Stimulated activated naive CD8-positive, alpha-beta T cell treated with anti-CD3 and anti-CD28 coated beads, Interleukin-15, amount 100 ng/mL, for 72 hours (primary cell): ENCODE measurements around the gene SPNS2.
"Not testable (repeated sequence)": the region's sequence is repeated elsewhere in the genome, so short reads cannot be mapped to it uniquely, and the experiment has no call there.

ENCODE experiments used
- ATAC-seq: fragments of 150-1000 bp; cut with Tn5 transposase; 2 replicates; pipeline ENCODE4 v1.10.0; 2021; ENCODE audit warnings: mild to moderate bottlenecking, moderate library complexity
- DNase-seq, 2 donors: peaks; one replicate each; pipeline ENCODE4 v3.0.0; 2021 to 2022
- H3K27ac Mint-ChIP-seq, 2 donors: one replicate each; pipeline ENCODE4 v1.8.0; 2022; ENCODE audit warnings: mild to moderate bottlenecking in 2 of 2, mixed read lengths in 2 of 2, moderate library complexity in 2 of 2
- H3K27me3 Mint-ChIP-seq: one replicate; pipeline ENCODE4 v1.8.0; 2022; ENCODE audit warnings: mixed read lengths
- H3K4me1 Mint-ChIP-seq: one replicate; pipeline ENCODE4 v1.8.0; 2022; ENCODE audit warnings: mild to moderate bottlenecking, mixed read lengths
- H3K4me3 Mint-ChIP-seq, 2 donors: one replicate each; pipeline ENCODE4 v1.8.0; 2022; ENCODE audit warnings: mild to moderate bottlenecking in 2 of 2, mixed read lengths in 2 of 2, moderate library complexity in 1 of 2
- H3K9me3 Mint-ChIP-seq, 2 donors: one replicate each; pipeline ENCODE4 v1.8.0; 2022; ENCODE audit warnings: mixed read lengths in 2 of 2

The SPNS2 gene

DNA sequence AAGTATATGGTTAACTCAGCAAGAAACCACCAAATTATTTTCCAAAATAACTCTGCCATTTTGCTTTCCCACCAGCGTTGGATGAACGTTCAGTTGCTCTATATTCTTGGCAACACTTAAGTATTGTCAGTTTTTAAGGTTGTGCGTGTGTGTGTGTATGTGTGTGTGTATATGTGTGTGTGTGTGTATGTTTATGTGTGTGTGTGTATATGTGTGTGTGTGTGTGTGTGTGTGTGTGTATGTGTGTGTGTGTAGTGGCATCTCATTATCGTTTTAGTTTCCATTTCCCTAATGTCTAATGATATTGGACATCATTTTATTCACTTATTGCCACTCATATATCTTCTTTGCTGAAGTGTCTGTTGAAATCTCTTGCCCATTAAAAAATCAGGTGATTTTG, 74.4 kb downstream of the SPNS2 start:
- Mint-ChIP-seq H3K4me1 (peaks cover 25% of the 10 kb centered on the region), H3K27me3 (peaks cover 17% of the 10 kb centered on the region), H3K9me3 (no peaks in the 10 kb centered on the region), H3K4me3 (peak overlapping the region in 1 of 2 donors; percentile 41), H3K27ac (no peak overlapping the region)
- no peak for ATAC-seq
- no peak for DNase-seq

DNA sequence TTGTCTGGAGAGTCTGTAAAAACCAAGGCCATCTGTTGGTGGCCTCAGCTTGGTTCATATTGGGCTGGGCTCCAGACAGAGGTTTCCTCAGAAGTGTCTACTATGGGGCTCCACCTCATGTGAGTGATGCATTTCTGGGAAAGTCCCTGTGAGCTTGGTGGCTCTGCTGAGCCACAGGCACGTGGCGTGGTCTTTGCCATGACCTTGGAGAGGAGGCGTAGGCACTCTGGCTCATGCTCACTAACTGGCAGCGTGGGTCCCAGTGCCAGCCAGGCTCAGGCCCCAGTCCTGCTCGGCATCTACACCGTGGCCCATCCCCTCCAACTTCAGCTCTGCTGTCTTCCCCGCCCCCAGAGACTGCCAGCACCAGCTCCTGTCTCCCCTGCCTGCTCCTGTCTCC, 75.0 kb downstream of the SPNS2 start:
- ATAC-seq (peak; percentile 100), DNase-seq (peak; percentile 59 to 79)
- peaks cover 17% of the 10 kb centered on the region for H3K27me3 Mint-ChIP-seq
- no peaks in the 10 kb centered on the region for H3K9me3 Mint-ChIP-seq
- H3K27ac Mint-ChIP-seq = no peak overlapping the region
- H3K4me1 Mint-ChIP-seq = peaks cover 25% of the 10 kb centered on the region
- H3K4me3 Mint-ChIP-seq = peak overlapping the region in 1 of 2 donors; percentile 41

DNA sequence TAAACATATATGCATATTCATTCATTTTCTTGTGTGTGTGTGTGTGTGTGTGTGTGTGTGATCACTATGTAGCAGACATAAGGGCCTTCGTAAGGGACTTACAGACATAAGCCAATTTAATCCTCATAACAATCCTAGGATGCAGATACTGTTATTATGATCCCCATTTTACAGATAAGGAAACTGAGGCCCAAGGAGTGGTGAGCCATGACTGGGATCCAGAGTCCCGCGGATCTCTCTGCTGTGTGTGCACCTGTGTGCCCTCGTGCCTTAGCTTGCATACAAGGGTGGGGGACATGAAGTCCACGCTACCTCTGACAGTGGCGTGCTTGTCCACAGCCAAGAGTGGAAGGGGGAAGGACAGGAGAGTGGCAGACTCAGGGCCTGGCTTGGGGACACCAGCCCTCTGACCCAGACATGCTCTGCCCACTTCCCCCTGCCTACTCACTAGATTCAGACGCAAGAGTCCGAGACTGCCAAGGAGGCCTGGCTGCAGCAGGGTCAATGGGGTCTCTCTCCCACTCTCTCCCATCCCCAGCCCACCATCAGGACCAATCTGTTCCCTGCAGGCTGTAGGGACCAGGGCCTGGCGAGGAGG, 75.9 kb downstream of the SPNS2 start:
- DNase-seq (no peak), ATAC-seq (no peak)
- Mint-ChIP-seq H3K4me1 (peaks cover 25% of the 10 kb centered on the region), H3K9me3 (no peaks in the 10 kb centered on the region), H3K27ac (no peak overlapping the region), H3K4me3 (no peak overlapping the region), H3K27me3 (peaks cover 17% of the 10 kb centered on the region)

DNA sequence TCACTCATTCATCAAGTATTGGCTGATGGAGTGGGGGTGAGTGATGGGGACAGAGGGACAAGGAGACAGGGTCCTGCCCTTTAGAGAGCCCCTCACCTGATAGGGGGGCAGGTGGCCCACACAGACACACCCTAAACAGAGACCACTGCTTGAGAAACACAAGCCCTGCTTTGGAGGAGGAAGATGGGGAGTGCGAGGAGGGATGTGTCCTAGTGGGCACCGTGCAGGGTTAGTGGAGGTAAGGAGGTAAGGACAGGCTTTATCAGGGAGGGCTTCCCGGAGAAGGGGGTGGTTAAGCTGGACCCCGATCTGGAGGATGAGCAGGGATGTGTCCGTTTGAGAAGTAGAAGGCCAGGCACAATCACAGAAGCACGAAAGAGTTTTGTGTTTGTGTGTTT, 77.5 kb downstream of the SPNS2 start:
- Mint-ChIP-seq H3K4me3 (no peak overlapping the region), H3K9me3 (no peaks in the 10 kb centered on the region), H3K4me1 (peaks cover 21% of the 10 kb centered on the region), H3K27ac (peak overlapping the region in 1 of 2 donors; percentile 30), H3K27me3 (peaks cover 22% of the 10 kb centered on the region)
- ATAC-seq = no peak
- no peak for DNase-seq

DNA sequence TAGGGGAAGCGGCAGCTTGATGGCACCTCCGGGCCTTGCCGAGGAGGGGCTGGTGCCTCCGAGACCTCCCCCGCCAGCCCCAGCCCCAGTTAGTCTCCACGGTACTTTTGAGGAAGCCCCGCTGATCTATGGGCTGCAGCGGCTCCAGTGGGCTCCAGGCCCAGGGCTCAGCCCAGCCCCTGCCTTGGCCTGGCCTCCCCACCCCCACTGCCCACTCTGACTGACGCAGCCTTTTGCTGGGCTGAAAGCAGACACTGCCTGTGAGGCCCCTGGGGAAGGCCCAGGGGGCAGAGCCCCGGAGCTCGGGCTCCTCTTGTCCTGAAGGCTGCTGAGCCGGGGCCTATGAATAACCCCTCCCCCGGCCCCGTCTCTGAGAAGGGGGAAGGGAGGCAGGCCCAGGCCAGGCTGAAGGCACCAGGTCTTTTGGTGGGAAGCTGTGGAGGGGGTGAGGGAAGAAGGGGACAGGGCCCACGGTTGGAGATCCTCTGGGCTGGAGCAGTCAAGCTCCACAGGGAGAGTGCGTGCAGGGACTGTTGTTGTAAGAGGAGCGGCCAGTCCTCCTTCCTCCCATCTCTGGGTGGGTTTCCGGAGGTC, 78.1 kb downstream of the SPNS2 start:
- no peak for ATAC-seq
- peaks cover 28% of the 10 kb centered on the region for H3K27me3 Mint-ChIP-seq

DNA sequence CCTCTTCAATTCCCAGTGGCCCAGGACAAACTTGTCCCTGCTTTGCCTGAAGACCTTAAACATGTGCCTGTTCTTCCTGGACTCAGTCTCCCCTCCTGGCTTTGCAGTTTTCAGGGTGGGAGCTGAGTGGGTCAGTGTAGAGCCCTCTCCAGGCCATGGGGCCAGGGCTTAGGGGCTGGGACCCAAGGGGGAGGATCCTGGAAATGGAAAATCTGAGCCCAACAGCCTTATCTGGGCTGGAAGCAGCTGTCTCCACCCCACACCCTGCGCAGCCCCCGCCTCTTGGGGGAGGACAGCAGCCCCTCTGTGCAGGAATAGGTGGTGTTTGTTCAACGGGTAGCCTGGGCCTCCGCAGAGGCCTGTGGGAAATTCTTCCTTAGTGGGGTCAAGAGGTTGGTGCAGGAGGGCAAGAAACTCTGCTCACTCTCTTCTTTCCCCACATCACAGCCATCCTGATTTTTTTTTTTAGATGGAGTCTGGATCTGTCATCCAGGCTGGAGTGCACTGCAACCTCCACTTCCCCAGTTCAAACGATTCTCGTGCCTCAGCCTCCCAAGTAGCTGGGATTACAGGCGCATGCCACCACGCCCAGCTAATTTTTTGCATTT, 78.8 kb downstream of the SPNS2 start:
- H3K4me1 Mint-ChIP-seq = peaks cover 21% of the 10 kb centered on the region
- ATAC-seq = no peak
- peaks cover 35% of the 10 kb centered on the region for H3K27me3 Mint-ChIP-seq
- no peak overlapping the region for H3K4me3 Mint-ChIP-seq
- H3K27ac Mint-ChIP-seq = peak overlapping the region in 1 of 2 donors; percentile 60
- DNase-seq = no peak
- H3K9me3 Mint-ChIP-seq = no peaks in the 10 kb centered on the region

More for the DNA sequence above, 78.1 kb downstream of the SPNS2 start:
- DNase-seq = no peak
- Mint-ChIP-seq H3K9me3 (no peaks in the 10 kb centered on the region), H3K27ac (no peak overlapping the region), H3K4me1 (peaks cover 21% of the 10 kb centered on the region), H3K4me3 (no peak overlapping the region)

DNA sequence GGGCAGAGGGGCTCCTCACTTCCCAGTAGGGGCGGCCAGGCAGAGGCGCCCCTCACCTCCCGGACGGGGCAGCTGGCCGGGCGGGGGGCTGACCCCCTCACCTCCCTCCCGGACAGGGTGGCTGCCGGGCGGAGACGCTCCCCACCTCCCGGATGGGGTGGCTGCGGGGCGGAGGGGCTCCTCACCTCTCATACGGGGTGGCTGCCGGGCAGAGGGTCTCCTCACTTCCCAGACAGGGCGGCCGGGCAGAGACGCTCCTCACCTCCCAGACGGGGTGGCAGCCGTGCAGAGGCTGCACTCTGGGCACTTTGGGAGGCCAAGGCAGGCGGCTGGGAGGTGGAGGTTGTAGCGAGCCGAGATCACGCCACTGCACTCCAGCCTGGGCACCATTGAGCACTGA, 79.7 kb downstream of the SPNS2 start:
- H3K27ac Mint-ChIP-seq, ATAC-seq: not testable (repeated sequence)
- peaks cover 44% of the 10 kb centered on the region for H3K27me3 Mint-ChIP-seq

DNA sequence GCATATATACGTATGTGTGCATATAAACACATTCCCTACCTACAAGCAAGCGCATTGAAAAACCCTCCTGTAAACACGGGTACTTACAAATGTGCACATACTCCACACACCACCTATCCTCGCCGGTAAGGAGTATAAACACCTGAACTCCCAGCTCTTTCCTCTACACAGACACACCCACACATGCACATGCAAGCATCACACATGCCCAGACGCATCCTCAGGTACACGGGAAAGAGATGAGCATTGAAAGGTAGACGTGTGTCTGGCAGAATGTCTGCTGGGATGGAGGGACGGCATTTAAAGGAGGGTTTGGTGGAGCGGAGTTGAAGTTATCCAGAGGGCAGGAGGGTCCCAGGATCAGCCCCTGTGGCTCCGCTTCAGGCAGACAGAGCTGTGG, 81.0 kb downstream of the SPNS2 start:
- no peaks in the 10 kb centered on the region for H3K9me3 Mint-ChIP-seq
- ATAC-seq (no peak), DNase-seq (no peak)
- peaks cover 10% of the 10 kb centered on the region for H3K4me1 Mint-ChIP-seq
- no peak overlapping the region for H3K27ac Mint-ChIP-seq
- H3K27me3 Mint-ChIP-seq = peaks cover 51% of the 10 kb centered on the region
- H3K4me3 Mint-ChIP-seq = no peak overlapping the region

More for the DNA sequence above, 79.7 kb downstream of the SPNS2 start:
- not testable (repeated sequence) for H3K9me3 Mint-ChIP-seq, DNase-seq, H3K4me3 Mint-ChIP-seq
- peaks cover 14% of the 10 kb centered on the region for H3K4me1 Mint-ChIP-seq

DNA sequence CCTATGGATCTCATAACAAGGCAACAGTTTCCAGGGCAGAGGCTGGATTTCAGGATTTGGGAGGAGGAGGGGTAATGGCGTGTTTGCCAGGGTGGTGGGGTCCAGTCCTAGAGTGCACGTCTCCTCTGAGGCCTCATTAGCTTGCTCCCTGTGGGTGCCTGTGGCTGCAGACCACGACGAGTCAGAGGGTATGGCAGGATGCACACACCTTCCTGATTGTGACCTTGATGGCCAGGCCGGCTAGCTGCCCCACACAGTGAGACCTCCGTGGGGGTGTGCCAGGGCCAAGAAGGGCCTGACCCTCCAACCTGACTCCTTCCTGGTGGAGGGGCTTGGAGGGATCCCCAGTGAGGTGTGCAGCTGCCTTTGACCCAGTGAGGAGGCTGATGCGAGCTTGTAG, 81.6 kb downstream of the SPNS2 start:
- DNase-seq = no peak
- Mint-ChIP-seq H3K9me3 (no peaks in the 10 kb centered on the region), H3K4me3 (no peak overlapping the region), H3K4me1 (peaks cover 6% of the 10 kb centered on the region), H3K27ac (no peak overlapping the region), H3K27me3 (peaks cover 51% of the 10 kb centered on the region)
- no peak for ATAC-seq

DNA sequence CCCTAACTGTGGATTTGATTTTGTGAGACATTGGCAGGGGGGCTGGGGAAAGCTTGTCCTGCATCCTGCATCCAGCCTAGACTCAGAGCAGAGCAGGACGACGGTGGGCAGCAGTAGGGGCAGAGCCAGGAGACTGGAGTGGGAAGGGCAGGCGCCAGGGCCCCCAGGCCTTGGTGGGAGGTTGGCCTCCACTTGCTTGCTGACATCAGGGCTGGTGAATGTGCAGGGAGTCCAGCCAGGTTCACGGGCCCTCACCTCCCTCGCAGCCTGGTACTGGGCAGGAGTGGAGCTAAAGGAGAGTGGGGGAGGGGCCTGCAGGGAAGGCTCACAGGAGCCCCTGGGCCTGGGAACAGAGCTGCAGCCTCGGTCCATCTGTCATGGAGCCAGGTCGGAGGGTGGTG, 83.4 kb downstream of the SPNS2 start:
- DNase-seq = no peak
- ATAC-seq = no peak
- Mint-ChIP-seq H3K4me1 (peaks cover 6% of the 10 kb centered on the region), H3K4me3 (no peak overlapping the region), H3K27me3 (peaks cover 66% of the 10 kb centered on the region), H3K9me3 (no peaks in the 10 kb centered on the region), H3K27ac (no peak overlapping the region)

DNA sequence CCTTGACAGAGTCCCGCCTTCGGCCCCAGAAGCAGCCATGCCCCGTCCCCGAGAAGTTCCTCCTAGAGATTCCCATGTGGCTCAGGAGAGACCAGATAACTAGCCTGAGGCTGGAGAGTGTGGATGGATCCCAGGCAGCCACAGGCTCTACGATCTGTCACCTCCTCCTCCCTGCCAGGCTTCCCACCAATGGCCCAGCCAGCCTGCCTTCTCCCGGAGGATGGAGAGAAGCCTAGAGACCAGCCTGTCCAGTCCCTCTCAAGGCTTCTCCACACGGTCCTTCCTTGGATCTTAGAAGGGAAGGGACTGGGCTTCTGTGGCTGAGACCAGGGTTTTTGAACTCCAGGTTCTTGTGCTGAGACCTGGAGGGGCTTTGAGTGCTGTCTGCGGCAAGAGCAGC, 84.0 kb downstream of the SPNS2 start:
- H3K4me1 Mint-ChIP-seq = peaks cover 6% of the 10 kb centered on the region
- H3K9me3 Mint-ChIP-seq = no peaks in the 10 kb centered on the region
- H3K27me3 Mint-ChIP-seq = peaks cover 70% of the 10 kb centered on the region
- ATAC-seq = no peak
- H3K27ac Mint-ChIP-seq = no peak overlapping the region
- no peak for DNase-seq
- H3K4me3 Mint-ChIP-seq = no peak overlapping the region

DNA sequence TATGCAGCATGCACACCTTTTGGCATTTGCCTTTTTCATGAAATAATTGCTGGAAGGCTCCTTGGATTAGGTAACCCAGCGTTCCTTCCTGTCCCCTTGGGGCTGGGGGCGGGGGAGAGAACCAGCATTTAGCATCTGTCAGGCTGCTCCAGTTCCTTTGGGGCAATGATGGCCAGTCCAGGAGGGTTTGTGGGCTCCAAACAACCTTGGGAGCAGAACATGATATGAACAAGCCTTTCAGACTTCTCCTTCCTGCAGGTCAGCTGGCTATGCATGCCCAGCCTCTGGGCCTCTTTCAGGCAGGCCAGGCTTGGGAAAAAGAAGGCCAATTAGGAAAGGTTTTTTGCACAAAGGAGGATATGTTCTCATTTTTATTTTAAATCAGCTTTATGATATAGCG, 84.5 kb downstream of the SPNS2 start:
- Mint-ChIP-seq H3K9me3 (no peaks in the 10 kb centered on the region), H3K4me1 (peaks cover 8% of the 10 kb centered on the region), H3K4me3 (no peak overlapping the region), H3K27ac (no peak overlapping the region), H3K27me3 (peaks cover 76% of the 10 kb centered on the region)
- ATAC-seq (no peak), DNase-seq (no peak)

DNA sequence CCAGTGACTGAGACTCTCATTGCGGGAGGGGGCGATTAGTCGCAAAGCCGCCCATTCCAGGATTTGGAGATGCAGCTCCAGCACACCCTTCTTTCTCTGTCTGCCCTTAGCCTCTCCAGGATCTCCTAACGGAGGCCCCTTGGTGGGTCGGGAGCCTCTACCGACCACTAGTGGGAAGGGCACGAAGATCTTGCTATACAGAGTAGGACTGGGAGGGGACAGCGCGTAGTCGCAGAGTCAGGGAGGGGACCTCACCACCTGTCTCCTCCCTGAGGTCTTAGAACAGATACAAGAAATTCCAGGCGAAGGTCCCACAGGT, 85.1 kb downstream of the SPNS2 start:
- peak overlapping the region; percentile 75 to 78 for H3K4me3 Mint-ChIP-seq
- no peaks in the 10 kb centered on the region for H3K9me3 Mint-ChIP-seq
- H3K27me3 Mint-ChIP-seq = peaks cover 81% of the 10 kb centered on the region
- DNase-seq (no peak), ATAC-seq (peak; percentile 57)
- H3K27ac Mint-ChIP-seq = peak overlapping the region in 1 of 2 donors; percentile 30
- H3K4me1 Mint-ChIP-seq = peaks cover 11% of the 10 kb centered on the region

DNA sequence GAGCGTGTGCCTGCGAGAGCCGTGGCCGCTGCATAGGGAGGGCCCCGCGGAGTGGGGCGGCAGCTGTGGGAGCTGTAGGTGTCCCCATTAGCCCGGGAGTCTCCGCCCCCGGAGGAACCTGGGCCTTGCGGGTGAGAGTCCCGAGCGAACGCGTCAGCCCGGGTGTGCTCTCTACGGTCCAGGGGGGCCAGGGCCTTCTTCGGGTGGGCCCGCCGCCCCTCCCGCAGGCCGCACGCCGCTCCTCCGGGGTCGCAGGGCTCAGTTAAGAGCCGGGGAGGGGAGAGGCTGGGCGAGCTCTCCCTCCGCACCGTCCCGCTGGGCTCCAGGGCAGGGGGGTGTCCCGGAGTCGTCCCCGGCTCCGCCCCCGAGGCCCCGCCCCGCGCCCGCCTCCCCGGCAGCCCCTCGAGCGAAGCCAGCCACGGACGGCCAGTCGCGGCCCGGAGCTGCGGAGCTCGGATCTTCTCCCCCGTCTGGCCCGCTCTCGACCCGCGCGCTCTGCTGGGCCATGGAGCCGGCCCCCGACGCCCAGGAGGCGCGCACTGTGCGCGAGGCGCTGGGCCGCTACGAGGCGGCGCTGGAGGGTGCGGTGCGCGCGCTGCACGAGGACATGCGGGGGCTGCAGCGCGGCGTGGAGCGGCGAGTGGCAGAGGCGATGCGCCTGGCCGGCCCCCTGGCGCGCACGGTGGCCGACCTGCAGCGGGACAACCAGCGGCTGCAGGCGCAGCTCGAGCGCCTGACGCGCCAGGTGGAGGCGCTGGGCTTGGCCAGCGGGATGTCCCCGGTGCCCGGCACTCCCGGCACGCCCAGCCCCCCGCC, 85.6 kb downstream of the SPNS2 start, which contains the start of gene SMTNL2:
Gene SMTNL2 (plus strand): TSS at position 429 of the 816 bp plus-strand sequence. CDS start 77 bp downstream, at position 506.
- peak within 1 kb of the TSS in 1 of 2 donors; percentile 30 for H3K27ac Mint-ChIP-seq
- no peaks in the 10 kb centered on the region for H3K9me3 Mint-ChIP-seq
- DNase-seq (no peak), ATAC-seq (peak; percentile 64)
- H3K4me3 Mint-ChIP-seq = peak within 1 kb of the TSS; percentile 75 to 78
- peaks cover 83% of the 10 kb centered on the region for H3K27me3 Mint-ChIP-seq
- H3K4me1 Mint-ChIP-seq = peaks cover 11% of the 10 kb centered on the region

DNA sequence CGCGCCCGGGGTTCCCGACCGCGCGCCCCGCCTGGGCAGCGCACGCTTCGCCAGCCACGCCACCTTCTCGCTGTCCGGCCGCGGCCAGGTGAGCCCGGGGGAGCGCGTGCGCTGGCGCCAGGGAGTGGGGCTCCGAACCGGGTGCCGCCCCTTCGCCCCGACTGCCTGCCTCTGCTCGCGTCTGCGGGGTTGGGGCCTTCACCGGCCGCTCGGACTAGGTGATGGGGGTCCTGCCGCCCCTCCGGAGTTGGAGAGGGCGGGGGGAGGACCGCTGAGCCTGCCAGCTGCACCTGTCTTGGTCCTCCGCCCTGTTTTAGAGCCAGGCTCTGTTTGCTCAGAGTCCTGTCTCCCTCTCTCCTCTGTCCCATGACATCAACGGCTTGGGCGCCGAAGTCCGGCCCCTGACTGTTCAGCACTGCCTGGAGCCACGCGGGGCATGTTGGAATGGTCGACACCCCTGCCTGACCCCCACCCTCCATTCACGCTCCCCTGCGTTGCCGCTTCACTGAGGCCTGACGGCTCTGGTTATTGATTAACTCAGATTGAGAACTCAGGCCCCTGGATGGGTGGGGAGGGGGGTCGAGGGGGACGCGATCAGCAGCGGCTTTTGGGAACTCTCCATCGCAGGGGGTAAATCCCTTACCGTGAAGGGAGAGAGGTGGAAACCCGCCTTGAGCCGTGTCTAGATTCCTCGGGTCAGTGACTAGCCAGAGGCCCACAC, 86.4 kb downstream of the SPNS2 start:
- ATAC-seq (peak; percentile 8), DNase-seq (no peak)
- H3K4me1 Mint-ChIP-seq = peaks cover 11% of the 10 kb centered on the region
- no peak overlapping the region for H3K27ac Mint-ChIP-seq
- H3K4me3 Mint-ChIP-seq = peak overlapping the region in 1 of 2 donors; percentile 53
- H3K27me3 Mint-ChIP-seq = peaks cover 83% of the 10 kb centered on the region
- no peaks in the 10 kb centered on the region for H3K9me3 Mint-ChIP-seq
